Measurements from ENCODE around the gene XRN2. TPM values are rescaled to one million over a fixed set of nuclear protein-coding genes. Genes with fewer than 3 reads are reported as not detected.

The XRN2 gene
- total and polyA plus RNA-seq, 12 donors = 9.5 to 39.8 (median 31.7) TPM

- WGBS, 2 donors = 69 to 76% methylated on average over 1 of the region's 1 CpG
- no peak for TF ChIP-seq CTCF (IDR thresholded peaks at IDR 0.05)
Measured at GRCh38 chr20:21357844-21358243, 54.7 kb downstream of the XRN2 start.

GRCh38 chr20:21358737-21359136 is 55.6 kb downstream of the XRN2 start:
- H3K4me3 ChIP-seq = no peak overlapping the region
- H3K36me3 ChIP-seq = peaks cover 0 to 97% (median 39%) of the 10 kb centered on the region in 9 donors
- DNase-seq = no peak
- peaks cover 0 to 23% (median 0%) of the 10 kb centered on the region in 9 donors for H3K4me1 ChIP-seq
- H3K27me3 ChIP-seq = no peaks in the 10 kb centered on the region
- WGBS, 2 donors = 95 to 96% methylated on average over 5 of the region's 5 CpGs
- no peak for ATAC-seq
- H3K27ac ChIP-seq = no peak overlapping the region
- no peaks in the 10 kb centered on the region for H3K9me3 ChIP-seq
- intact Hi-C loops (cut with DNase I) = loop anchor here in 1 of 10 donors (10.0 kb wide), 1 partner anchor 54 kb away; the partner anchor contains the start of gene XRN2
- TF ChIP-seq CTCF (IDR thresholded peaks at IDR 0.05) = no peak

More at GRCh38 chr20:21357844-21358243, 54.7 kb downstream of the XRN2 start:
- H3K27ac ChIP-seq = no peak overlapping the region
- no peak for ATAC-seq
- intact Hi-C loops (cut with DNase I) = loop anchor here in 1 of 10 donors (10.0 kb wide), 1 partner anchor 53 kb away; the partner anchor contains the start of gene XRN2
- peaks cover 0 to 88% (median 34%) of the 10 kb centered on the region in 9 donors for H3K36me3 ChIP-seq
- no peaks in the 10 kb centered on the region for H3K27me3 ChIP-seq
- no peak overlapping the region for H3K4me3 ChIP-seq
- peaks cover 0 to 23% (median 0%) of the 10 kb centered on the region in 9 donors for H3K4me1 ChIP-seq
- no peaks in the 10 kb centered on the region for H3K9me3 ChIP-seq
- DNase-seq = no peak

- intact Hi-C loops (cut with DNase I) = no loop called here
- no peaks in the 10 kb centered on the region for H3K27me3 ChIP-seq
- no peak overlapping the region for H3K4me3 ChIP-seq
- peaks cover 0 to 23% (median 0%) of the 10 kb centered on the region in 9 donors for H3K4me1 ChIP-seq
- no peak for TF ChIP-seq CTCF (IDR thresholded peaks at IDR 0.05)
- DNase-seq (no peak), ATAC-seq (no peak)
- peak overlapping the region in 1 of 10 donors; percentile 66 for H3K27ac ChIP-seq
- peaks cover 0 to 99% (median 29%) of the 10 kb centered on the region in 9 donors for H3K36me3 ChIP-seq
- WGBS, 2 donors = 81 to 89% methylated on average over 1 of the region's 1 CpG
- H3K9me3 ChIP-seq = no peaks in the 10 kb centered on the region
Measured at GRCh38 chr20:21360705-21361104, 57.6 kb downstream of the XRN2 start.

- no peak for TF ChIP-seq CTCF (IDR thresholded peaks at IDR 0.05)
- Histone ChIP-seq H3K36me3 (peaks cover 0 to 96% (median 28%) of the 10 kb centered on the region in 9 donors), H3K27ac (peak overlapping the region in 1 of 10 donors; percentile 66), H3K27me3 (no peaks in the 10 kb centered on the region), H3K9me3 (no peaks in the 10 kb centered on the region), H3K4me1 (peaks cover 0 to 23% (median 0%) of the 10 kb centered on the region in 9 donors), H3K4me3 (no peak overlapping the region)
- ATAC-seq (peak in 1 of 8 donors; percentile 16), DNase-seq (no peak)
- 53 to 68% methylated on average over 2 of the region's 2 CpGs for WGBS, 2 donors
- intact Hi-C loops (cut with DNase I) = no loop called here
Measured at GRCh38 chr20:21361266-21361665, 58.1 kb downstream of the XRN2 start.

Measured in heart right ventricle (tissue), 16 donors.